HFF-Myc (cell line): ENCODE measurements around the gene DHPS.

Source experiments
- DNase-seq: peaks from one replicate; pipeline ENCODE4 v3.0.0-alpha.2; 2011; ENCODE audit warnings: low read depth; ENCODE audit errors: extremely low read depth
- H3K4me3 ChIP-seq: replicated peaks from 2 replicates; pipeline ENCODE4 v1.5.1; 2011; ENCODE audit warnings: low read depth, mild to moderate bottlenecking, control low read depth, low read length
- TF ChIP-seq, protein P1 (sequence below): IDR thresholded peaks from 2 replicates; pipeline ENCODE4 v1.5.1; 2012; ENCODE audit warnings: mild to moderate bottlenecking, low read depth, low read length, control low read depth; ENCODE audit errors: missing control alignments

The DHPS gene

DNA sequence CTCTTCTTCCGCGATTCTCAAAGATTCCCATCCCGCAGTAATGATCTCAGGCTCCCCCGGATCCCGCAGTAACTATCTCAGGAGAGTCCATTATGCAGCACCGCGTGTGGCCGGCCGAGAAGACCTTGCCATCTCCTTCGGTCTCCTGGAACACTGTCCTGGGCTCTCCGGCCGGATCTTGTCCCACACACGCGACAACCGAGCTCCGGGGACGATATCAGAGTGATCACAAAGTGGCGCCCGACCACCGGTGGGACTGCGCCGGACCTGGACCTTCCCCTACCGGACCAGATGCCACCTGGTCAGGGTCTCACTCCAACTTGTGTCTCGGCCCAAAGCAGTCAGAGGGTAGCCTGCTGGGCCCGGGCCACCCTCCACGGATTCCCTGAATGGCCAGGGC is 39.2 kb downstream of the DHPS start:
- no peak overlapping the region for H3K4me3 ChIP-seq
- TF ChIP-seq, protein P1, sequence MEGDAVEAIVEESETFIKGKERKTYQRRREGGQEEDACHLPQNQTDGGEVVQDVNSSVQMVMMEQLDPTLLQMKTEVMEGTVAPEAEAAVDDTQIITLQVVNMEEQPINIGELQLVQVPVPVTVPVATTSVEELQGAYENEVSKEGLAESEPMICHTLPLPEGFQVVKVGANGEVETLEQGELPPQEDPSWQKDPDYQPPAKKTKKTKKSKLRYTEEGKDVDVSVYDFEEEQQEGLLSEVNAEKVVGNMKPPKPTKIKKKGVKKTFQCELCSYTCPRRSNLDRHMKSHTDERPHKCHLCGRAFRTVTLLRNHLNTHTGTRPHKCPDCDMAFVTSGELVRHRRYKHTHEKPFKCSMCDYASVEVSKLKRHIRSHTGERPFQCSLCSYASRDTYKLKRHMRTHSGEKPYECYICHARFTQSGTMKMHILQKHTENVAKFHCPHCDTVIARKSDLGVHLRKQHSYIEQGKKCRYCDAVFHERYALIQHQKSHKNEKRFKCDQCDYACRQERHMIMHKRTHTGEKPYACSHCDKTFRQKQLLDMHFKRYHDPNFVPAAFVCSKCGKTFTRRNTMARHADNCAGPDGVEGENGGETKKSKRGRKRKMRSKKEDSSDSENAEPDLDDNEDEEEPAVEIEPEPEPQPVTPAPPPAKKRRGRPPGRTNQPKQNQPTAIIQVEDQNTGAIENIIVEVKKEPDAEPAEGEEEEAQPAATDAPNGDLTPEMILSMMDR: no peak
- DNase-seq: no peak

DNA sequence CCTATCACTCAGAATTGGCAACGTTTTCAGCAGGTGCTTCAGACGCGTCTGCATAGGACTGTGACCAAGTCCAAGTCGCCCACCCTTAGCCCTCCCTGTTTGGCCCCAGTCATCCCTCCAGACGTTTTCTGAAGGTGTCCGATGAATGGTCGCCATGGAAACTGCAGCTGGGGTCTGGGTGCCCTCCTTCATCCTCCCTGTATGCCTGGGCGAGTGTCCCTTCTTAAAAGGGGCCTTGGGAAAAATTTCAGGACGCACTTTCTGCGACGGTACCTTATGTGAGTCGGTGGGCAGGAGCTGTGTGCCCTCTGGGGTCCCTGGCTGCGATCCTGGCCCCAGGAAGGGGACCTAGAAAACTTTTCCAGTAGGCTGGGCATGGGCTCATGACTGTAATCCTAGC is 40.2 kb downstream of the DHPS start:
- DNase-seq: no peak
- H3K4me3 ChIP-seq: no peak overlapping the region
- TF ChIP-seq, protein P1: no peak

DNA sequence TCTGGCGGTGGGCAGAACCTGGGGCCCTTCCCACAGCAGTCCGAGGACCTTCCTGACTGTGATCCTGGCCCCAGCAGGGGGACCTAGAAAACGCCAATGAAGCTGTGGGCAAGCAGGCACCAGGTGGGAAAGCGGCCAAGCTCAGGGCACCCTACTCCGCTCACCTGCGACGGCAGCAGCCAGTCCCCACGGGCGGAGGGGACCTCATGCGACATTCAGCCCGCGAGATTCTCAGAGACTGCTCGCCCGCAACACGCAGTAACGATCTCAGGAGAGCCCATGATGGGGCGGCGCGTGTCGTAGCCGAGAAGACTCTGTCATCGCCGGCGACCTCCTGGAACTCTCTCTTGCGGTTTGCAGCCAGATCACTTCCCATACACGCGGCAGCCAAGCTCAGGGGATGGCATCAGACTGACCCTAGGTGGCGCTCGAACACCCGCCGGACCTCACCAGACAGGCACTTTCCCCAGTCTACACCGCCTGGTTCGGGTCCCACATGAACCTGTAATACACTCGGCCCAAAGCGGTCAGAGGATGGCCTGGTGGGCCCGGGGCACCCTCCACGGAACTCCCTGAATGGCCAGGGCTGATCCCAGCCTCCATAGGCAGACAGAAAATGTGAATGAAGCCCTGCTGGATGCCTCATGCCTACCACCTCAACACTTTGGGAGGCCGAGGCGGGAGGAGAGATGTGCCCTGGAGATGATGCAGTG is 41.6 kb downstream of the DHPS start:
- TF ChIP-seq, protein P1: peak; percentile 79
- no peak overlapping the region for H3K4me3 ChIP-seq
- peak; percentile 51 for DNase-seq

DNA sequence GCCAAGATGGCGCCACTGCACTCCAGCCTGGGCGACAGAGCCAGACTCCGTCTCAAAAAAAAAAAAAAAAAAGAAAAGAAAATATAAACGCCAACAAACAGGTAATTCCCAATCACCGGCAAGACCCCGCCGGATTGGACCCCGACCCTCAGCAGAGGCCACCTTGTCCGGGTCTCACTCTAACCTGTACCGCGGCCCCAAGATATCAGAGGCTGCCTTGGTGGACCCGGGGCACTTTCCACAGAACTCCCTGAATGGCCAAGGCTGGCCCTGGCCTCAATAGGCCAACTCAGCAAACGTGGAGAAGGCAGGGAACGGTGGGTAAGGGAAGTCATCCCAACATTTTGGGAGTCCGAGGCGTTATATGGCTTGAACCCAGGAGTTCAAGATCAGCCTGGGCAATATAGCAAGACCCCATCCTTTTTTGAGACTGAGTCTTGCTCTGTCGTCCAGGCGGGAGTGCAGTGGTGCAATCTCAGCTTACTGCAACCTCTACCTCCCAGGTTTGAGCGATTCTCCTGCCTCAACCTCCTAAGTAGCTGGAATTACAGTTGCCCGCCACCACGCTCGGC is 43.0 kb downstream of the DHPS start:
- no peak for DNase-seq
- no peak overlapping the region for H3K4me3 ChIP-seq
- TF ChIP-seq, protein P1: no peak

DNA sequence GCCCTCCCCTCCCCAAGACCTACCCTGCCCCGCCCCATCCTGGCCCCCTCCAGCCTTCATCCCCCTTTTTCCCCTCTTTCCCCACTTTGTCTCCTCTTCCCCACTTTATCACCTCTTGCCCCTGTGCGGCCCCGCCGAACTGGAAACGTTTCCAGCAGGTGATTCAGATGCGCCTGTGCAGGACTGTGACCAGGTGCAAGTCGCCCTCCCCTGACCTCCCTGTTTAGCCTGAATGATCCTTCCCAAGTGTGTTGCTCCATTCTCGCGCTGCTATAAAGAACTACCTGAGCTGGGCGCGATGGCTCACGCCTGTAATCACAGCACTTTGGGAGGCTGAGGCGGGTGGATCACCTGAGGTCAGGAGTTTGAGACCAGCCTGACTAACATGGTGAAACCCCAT is 45.0 kb downstream of the DHPS start:
- TF ChIP-seq, protein P1: no peak
- DNase-seq: no peak
- H3K4me3 ChIP-seq: no peak overlapping the region

DNA sequence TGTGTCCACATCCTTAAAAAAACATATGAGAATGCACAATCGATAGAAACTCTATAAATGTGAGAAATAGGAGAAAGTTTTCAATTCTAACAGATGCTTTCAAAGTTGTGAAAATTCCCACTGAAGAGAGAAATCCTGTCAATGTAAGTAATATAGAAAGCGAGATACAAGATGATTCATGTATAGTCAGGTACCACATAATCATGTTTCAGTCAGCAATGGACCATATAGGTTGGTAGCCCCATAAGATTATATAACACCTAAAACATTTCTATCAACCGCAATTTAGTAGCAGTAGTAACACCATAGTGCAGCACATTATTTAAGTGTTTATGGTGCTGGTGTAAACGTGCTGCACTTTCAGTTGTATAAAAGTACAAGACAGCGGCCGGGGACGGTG is 52.5 kb downstream of the DHPS start:
- TF ChIP-seq, protein P1: no peak
- H3K4me3 ChIP-seq: no peak overlapping the region
- no peak for DNase-seq
